Spleen (tissue), 11 donors: ENCODE measurements around the gene RNF103. TPM values are rescaled to one million over a fixed set of nuclear protein-coding genes. Genes with fewer than 3 reads are reported as not detected.

ENCODE experiments used
- DNase-seq: peaks from one replicate; pipeline ENCODE4 v3.0.0-alpha.2; 2020
- H3K27ac ChIP-seq, 8 donors: fragments of 200-600 bp; sonication (generic) in 7 of 8; 1 replicate in 4 of 8; 2 replicates in 4 of 8; pipeline versions ENCODE4 v1.5.0 to v1.8.0; 2016 to 2021; ENCODE audit warnings: inconsistent platforms in 4 of 8, mild to moderate bottlenecking in 4 of 8, moderate library complexity in 1 of 8
- H3K27me3 ChIP-seq, 7 donors: fragments of 200-600 bp; sonication (generic) in 6 of 7; replicated peaks in 1 of 7; 1 replicate in 4 of 7; 2 replicates in 3 of 7; pipeline versions ENCODE4 v1.5.0 to v1.8.0; 2016 to 2021; ENCODE audit warnings: inconsistent platforms in 3 of 7, mild to moderate bottlenecking in 1 of 7
- H3K36me3 ChIP-seq, 6 donors: fragments of 200-600 bp; sonication (generic) in 5 of 6; 1 replicate in 4 of 6; 2 replicates in 2 of 6; pipeline versions ENCODE4 v1.5.0 to v1.8.0; 2016 to 2021; ENCODE audit warnings: inconsistent platforms in 2 of 6
- H3K4me1 ChIP-seq, 6 donors: fragments of 200-600 bp; sonication (generic) in 5 of 6; 1 replicate in 3 of 6; 2 replicates in 3 of 6; pipeline versions ENCODE4 v1.5.0 to v1.8.0; 2016 to 2021; ENCODE audit warnings: inconsistent platforms in 3 of 6
- H3K4me3 ChIP-seq, 8 donors: fragments of 200-600 bp; sonication (generic) in 7 of 8; 1 replicate in 4 of 8; 2 replicates in 4 of 8; pipeline versions ENCODE4 v1.5.0 to v1.8.0; 2016 to 2021; ENCODE audit warnings: inconsistent platforms in 4 of 8, mild to moderate bottlenecking in 4 of 8, moderate library complexity in 2 of 8
- H3K9me3 ChIP-seq, 8 donors: fragments of 200-600 bp; sonication (generic) in 7 of 8; 1 replicate in 4 of 8; 2 replicates in 4 of 8; pipeline versions ENCODE4 v1.5.0 to v1.8.0; 2016 to 2021; ENCODE audit warnings: inconsistent platforms in 4 of 8
- POLR2A ChIP-seq, 3 donors: fragments of 450-650 bp; IDR thresholded peaks; one replicate each; pipeline ENCODE4 v1.5.1; 2017; ENCODE audit warnings: antibody characterized with exemption in 3 of 3, mild to moderate bottlenecking in 1 of 3
- POLR2AphosphoS5 ChIP-seq, 3 donors: sonication (generic); formaldehyde crosslinking; IDR thresholded peaks; one replicate each; pipeline ENCODE4 v1.5.1; 2017; ENCODE audit warnings: antibody characterized with exemption in 3 of 3
- WGBS, 5 donors: extraction: QIAGEN DNeasy Blood & Tissue Kit in 3 of 5; methylation state at CpG; one replicate each; pipeline versions ENCODE4 v1.1.5 to v1.1.7; 2013 to 2018; 5-methylcytosine and 5-hydroxymethylcytosine counted together
- intact Hi-C: fragments of 100-400 bp; cut with DNase I; formaldehyde crosslinking; loops from one replicate; pipeline ENCODE4 v1.15.0; 2023; ENCODE audit warnings: low total_unique reads
- polyA plus RNA-seq, 3 donors: library from polyadenylated mRNA; stranded (reverse); fragments of 200-250 nt; gene quantifications; one replicate each; pipeline ENCODE4 v1.2.1, GENCODE V29; 2013
- total RNA-seq, 7 donors: library from RNA; depleted of rRNA in 3 of 7; stranded (reverse); fragments of >200 nt in 3 of 7; fragmentation: NEBNext Ultra II Directional in 4 of 7; extraction: Animal tissue kit (Norgen Biotek cat#: 25700) in 4 of 7; gene quantifications; one replicate each; pipeline versions ENCODE4 v1.1.0 to v1.2.1, GENCODE V29; 2016 to 2021
- TF ChIP-seq, protein P1 (sequence below), 11 experiments: fragments of 200-600 bp in 7 of 11; fragments of 450-650 bp in 4 of 11; sonication (generic) in 4 of 11; IDR thresholded peaks in 8 of 11; conservative IDR thresholded peaks in 3 of 11; 1 replicate in 7 of 11; 2 replicates in 4 of 11; pipeline versions ENCODE4 v1.4.0 to v1.8.0; 2016 to 2021; ENCODE audit warnings: antibody characterized with exemption in 11 of 11, inconsistent platforms in 4 of 11, mild to moderate bottlenecking in 1 of 11
- donor health status: healthy with polysubstance abuse.
- donor health status: DM: no; HTN: no; CAD: no; lungs with moderate emphysema.
- donor health status: DM: no; HTN: no; CAD: no.
- donor health status: Bipolar disorder and iron deficiency.
- donor health status: healthy.
- donor health status: DM: no; HTN: no; CAD: no.
- donor health status: DM: yes; HTN: yes; CAD: no.

The RNF103 gene
- total and polyA plus RNA-seq, 10 donors: 9.1 to 34.7 (median 23.1) TPM

GRCh38 chr2:86562485-86562921 lies 61.2 kb downstream of the RNF103 start:
- intact Hi-C loops: loop anchor here (5.0 to 10.0 kb wide), 2 partner anchors 60 to 118 kb away; partner anchors contain the start of genes KDM3A and RNF103
- peaks cover 0 to 7% (median 0%) of the 10 kb centered on the region in 6 donors for H3K36me3 ChIP-seq
- TF ChIP-seq POLR2A (IDR thresholded peaks at IDR 0.05) (no peak), POLR2AphosphoS5 (IDR thresholded peaks at IDR 0.05) (no peak)
- TF ChIP-seq, protein P1, sequence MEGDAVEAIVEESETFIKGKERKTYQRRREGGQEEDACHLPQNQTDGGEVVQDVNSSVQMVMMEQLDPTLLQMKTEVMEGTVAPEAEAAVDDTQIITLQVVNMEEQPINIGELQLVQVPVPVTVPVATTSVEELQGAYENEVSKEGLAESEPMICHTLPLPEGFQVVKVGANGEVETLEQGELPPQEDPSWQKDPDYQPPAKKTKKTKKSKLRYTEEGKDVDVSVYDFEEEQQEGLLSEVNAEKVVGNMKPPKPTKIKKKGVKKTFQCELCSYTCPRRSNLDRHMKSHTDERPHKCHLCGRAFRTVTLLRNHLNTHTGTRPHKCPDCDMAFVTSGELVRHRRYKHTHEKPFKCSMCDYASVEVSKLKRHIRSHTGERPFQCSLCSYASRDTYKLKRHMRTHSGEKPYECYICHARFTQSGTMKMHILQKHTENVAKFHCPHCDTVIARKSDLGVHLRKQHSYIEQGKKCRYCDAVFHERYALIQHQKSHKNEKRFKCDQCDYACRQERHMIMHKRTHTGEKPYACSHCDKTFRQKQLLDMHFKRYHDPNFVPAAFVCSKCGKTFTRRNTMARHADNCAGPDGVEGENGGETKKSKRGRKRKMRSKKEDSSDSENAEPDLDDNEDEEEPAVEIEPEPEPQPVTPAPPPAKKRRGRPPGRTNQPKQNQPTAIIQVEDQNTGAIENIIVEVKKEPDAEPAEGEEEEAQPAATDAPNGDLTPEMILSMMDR (IDR thresholded peaks at IDR 0.05 in 8 of 11, conservative IDR thresholded peaks at IDR 0.05 in 3 of 11): no peak
- no peaks in the 10 kb centered on the region for H3K27me3 ChIP-seq
- H3K4me3 ChIP-seq: peak overlapping the region; percentile 57 to 81 (median 59)
- DNase-seq: no peak
- H3K27ac ChIP-seq: peak overlapping the region; percentile 99 to 100 (median 100)
- no peaks in the 10 kb centered on the region for H3K9me3 ChIP-seq
- peaks cover 12 to 55% (median 35%) of the 10 kb centered on the region in 6 donors for H3K4me1 ChIP-seq
- WGBS, 5 donors: 0 to 1% (median 1%) methylated on average over 12 to 16 of the region's 16 CpGs

- DNase-seq: no peak
- no peaks in the 10 kb centered on the region for H3K27me3 ChIP-seq
- WGBS, 5 donors: 96 to 100% (median 97%) methylated on average over 2 of the region's 2 CpGs
- TF ChIP-seq, protein P1 (IDR thresholded peaks at IDR 0.05 in 8 of 11, conservative IDR thresholded peaks at IDR 0.05 in 3 of 11): no peak
- TF ChIP-seq POLR2A (IDR thresholded peaks at IDR 0.05): no peak
- TF ChIP-seq POLR2AphosphoS5 (IDR thresholded peaks at IDR 0.05): no peak
- no peak overlapping the region for H3K27ac ChIP-seq
- intact Hi-C loops: no loop called here
- H3K4me3 ChIP-seq: no peak overlapping the region
- peaks cover 0 to 28% (median 6%) of the 10 kb centered on the region in 6 donors for H3K36me3 ChIP-seq
- H3K4me1 ChIP-seq: peaks cover 12 to 91% (median 39%) of the 10 kb centered on the region in 6 donors
- no peaks in the 10 kb centered on the region for H3K9me3 ChIP-seq
These were observed 65.8 kb downstream of the RNF103 start for GRCh38 chr2:86557836-86558235.

DNA sequence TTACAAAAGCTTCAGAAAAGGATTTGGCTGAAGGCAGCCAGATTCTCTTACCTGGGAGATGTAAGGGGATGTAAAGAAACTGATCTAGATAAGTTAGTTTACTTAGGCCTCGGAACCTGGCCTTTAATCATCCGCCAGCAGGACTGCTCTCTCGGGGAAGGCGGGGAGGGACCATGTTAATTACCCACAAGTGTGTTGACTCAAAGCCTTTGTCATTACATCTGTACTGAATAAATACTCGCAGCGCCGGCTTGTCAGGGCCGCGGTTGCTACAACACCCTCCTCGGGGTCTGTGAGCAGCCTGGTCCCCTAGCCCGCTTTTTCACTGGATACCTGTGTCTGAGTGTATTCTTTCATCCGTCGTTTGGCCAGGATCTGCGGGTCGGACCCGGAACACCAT lies 67.2 kb downstream of the RNF103 start:
- Histone ChIP-seq H3K27me3 (no peaks in the 10 kb centered on the region), H3K4me1 (peaks cover 3 to 93% (median 28%) of the 10 kb centered on the region in 6 donors), H3K4me3 (no peak overlapping the region), H3K27ac (no peak overlapping the region), H3K9me3 (no peaks in the 10 kb centered on the region), H3K36me3 (peaks cover 0 to 28% (median 6%) of the 10 kb centered on the region in 6 donors)
- intact Hi-C loops: no loop called here
- no peak for DNase-seq
- 92 to 99% (median 97%) methylated on average over 16 of the region's 16 CpGs for WGBS, 5 donors
- TF ChIP-seq, protein P1 (IDR thresholded peaks at IDR 0.05 in 8 of 11, conservative IDR thresholded peaks at IDR 0.05 in 3 of 11): no peak
- TF ChIP-seq POLR2A (IDR thresholded peaks at IDR 0.05) (no peak), POLR2AphosphoS5 (IDR thresholded peaks at IDR 0.05) (no peak)

Other genes with a start within 250 kb of the RNF103 start
- 10 to 100 TPM; 40.8 to 87.5 (median 51.0) TPM for gene KDM3A, start 182.5 kb downstream of the RNF103 start, total RNA-seq
- 10 to 100 TPM; 16.1 to 17.7 (median 16.8) TPM for gene KDM3A, start 182.5 kb downstream of the RNF103 start, polyA plus RNA-seq
- 100 to 1,000 TPM in 3 of 7 donors, 10 to 100 TPM in 4; 68.2 to 125 (median 90.1) TPM for gene CHMP3, start 60.4 kb downstream of the RNF103 start, total RNA-seq
- gene CHMP3, start 60.4 kb downstream of the RNF103 start, polyA plus RNA-seq: 10 to 100 TPM; 33.6 to 54.0 (median 51.0) TPM
- gene RMND5A, start 96.4 kb upstream of the RNF103 start, total RNA-seq: 10 to 100 TPM; 25.4 to 56.5 (median 37.5) TPM
- gene RMND5A, start 96.4 kb upstream of the RNF103 start, polyA plus RNA-seq: 10 to 100 TPM in 1 of 3 donors, 1 to 10 TPM in 2; 6.0 to 11.6 (median 9.8) TPM
- gene CD8A, start 167.0 kb upstream of the RNF103 start, total RNA-seq: 100 to 1,000 TPM in 4 of 7 donors, 10 to 100 TPM in 3; 91.2 to 182 (median 111) TPM
- gene CD8A, start 167.0 kb upstream of the RNF103 start, polyA plus RNA-seq: 10 to 100 TPM; 14.2 to 47.8 (median 21.4) TPM
- 10 to 100 TPM in 6 of 7 donors, 1 to 10 TPM in 1; 9.3 to 24.3 (median 17.6) TPM for gene CD8B, start 238.0 kb upstream of the RNF103 start, total RNA-seq
- gene CD8B, start 238.0 kb upstream of the RNF103 start, polyA plus RNA-seq: 1 to 10 TPM; 5.0 to 9.8 (median 6.5) TPM